ENCODE measurements around the gene PLAC9. TPM values are rescaled to one million over a fixed set of nuclear protein-coding genes. Genes with fewer than 3 reads are reported as not detected.

PLAC9 gene
- total RNA-seq, 2 experiments from 2014 or later = not detected

DNA sequence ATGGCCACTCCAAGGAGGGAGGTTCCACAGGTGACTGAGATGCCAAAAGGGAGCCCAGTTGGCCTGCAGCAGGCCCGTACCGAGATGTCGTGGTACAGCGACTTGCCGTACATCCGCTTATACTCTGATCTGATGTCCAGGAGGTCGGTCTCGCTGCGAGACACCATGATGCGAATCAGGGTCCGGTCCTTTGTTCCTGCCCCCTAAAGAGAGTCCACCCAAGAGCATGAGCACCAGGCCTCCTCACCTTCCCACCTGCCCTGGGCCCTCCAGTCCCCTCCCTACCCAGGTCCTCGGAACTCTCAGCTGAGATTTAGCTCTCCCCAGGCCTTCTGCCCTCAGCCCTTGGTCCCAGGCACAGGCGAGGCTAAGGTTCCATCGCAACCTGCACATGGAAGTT lies 25.0 kb downstream of the PLAC9 start:
- H3K4me3 Mint-ChIP-seq = no peak overlapping the region
- CTCF ChIA-PET = no interaction called here
- H3K36me3 Mint-ChIP-seq (ENCODE audit: low read depth) = peaks cover 94% of the 10 kb centered on the region
- DNase-seq = no peak
- POLR2A ChIA-PET = interaction anchor here (1.0 to 1.1 kb wide), 2 partner anchors 13 to 37 kb away, joined by 3 read pairs; no protein-coding TSS in a partner anchor
- H3K4me1 Mint-ChIP-seq = peaks cover 3% of the 10 kb centered on the region
- no peaks in the 10 kb centered on the region for H3K27me3 Mint-ChIP-seq
- H3K27ac Mint-ChIP-seq = no peak overlapping the region
- no peaks in the 10 kb centered on the region for H3K9me3 Mint-ChIP-seq

DNA sequence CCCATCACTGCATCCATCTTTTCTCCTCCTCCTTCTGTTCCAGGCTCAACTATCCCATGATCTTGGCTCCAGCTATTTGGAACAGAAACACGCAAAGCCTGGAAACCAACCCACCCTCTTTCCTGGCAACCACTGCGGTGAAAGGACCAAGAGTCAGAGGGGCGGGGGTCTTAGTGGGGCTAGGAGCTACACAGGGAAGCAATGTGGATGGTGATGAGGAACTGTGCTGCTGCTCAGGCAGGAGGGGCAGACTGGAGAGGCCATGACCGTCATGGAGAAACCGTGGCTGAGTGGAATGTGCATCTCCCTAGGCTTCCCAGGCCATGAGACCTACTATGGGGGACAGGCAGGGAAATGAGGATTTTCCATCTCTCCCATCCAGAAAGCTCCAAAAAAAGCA lies 25.6 kb downstream of the PLAC9 start:
- peaks cover 3% of the 10 kb centered on the region for H3K4me1 Mint-ChIP-seq
- H3K27ac Mint-ChIP-seq = no peak overlapping the region
- H3K36me3 Mint-ChIP-seq (ENCODE audit: low read depth) = peaks cover 96% of the 10 kb centered on the region
- no peaks in the 10 kb centered on the region for H3K27me3 Mint-ChIP-seq
- no peak overlapping the region for H3K4me3 Mint-ChIP-seq
- ChIA-PET CTCF (no interaction called here), POLR2A (interaction anchor here (1.1 kb wide), 2 partner anchors 14 to 44 kb away, joined by 3 read pairs; no protein-coding TSS in a partner anchor)
- DNase-seq = no peak
- H3K9me3 Mint-ChIP-seq = no peaks in the 10 kb centered on the region

DNA sequence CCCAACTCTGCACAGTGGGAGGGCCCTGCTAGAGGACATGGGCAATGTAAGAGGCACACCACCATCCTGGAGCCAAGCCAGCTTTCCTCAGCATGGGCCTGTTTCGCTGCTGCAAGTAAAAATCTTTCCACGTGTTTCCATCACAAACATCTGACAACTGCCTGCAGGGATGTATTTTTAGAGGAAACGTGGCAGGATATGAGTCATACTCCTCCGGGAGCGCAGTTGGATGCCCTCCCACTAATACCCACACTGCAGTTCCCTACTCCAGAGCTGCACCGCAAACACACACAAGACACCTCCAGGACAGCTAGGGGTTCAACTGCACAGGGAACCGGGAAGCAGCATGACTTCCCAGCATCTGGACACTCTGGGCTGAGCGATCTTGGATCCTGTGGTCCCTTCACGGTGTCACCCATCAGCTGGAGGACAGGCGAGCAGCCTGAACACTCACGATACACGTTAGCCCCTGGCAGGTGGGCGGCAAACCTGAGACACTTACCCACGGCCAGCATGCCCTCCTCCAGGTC lies 26.1 kb downstream of the PLAC9 start:
- H3K9me3 Mint-ChIP-seq = no peaks in the 10 kb centered on the region
- ChIA-PET CTCF (no interaction called here), POLR2A (interaction anchor here (1.1 kb wide), 1 partner anchor 44 kb away, joined by 3 read pairs; no protein-coding TSS in a partner anchor)
- no peak for DNase-seq
- H3K27me3 Mint-ChIP-seq = no peaks in the 10 kb centered on the region
- H3K27ac Mint-ChIP-seq = peak overlapping the region; percentile 10
- no peak overlapping the region for H3K4me3 Mint-ChIP-seq
- H3K4me1 Mint-ChIP-seq = peaks cover 3% of the 10 kb centered on the region
- H3K36me3 Mint-ChIP-seq (ENCODE audit: low read depth) = peaks cover 96% of the 10 kb centered on the region

DNA sequence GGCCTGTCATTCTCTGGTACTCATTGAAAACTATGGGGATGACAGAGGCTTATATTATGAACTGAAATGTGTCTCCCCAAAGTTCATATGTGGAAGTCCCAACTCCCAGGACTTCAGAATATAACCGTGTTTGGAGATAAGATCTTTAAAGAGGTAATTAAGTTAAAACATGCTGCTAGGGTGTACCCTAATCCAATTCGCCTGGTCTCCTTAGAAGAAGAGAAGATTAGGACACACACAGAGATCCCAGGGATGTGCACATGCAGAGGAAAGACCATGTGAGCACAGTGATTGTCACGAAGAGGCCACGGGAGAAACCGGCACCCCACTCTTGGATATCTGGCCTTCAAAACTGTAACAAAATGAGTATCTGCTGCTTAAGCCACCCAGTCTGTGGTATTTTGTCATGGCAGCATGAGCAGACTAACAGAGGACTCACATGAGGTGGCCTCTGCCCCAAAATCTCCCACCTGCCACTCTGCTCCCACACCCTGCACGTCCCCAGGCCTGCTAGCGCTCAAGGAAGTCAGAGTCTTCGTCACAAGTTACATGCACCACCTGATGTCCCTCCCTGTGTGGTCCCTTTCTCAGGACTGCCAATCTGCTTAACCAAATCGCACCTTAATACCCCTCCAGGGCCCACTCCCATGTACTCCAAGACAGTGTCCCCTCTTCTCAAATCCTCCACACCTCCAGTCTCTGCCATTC lies 26.8 kb downstream of the PLAC9 start:
- no peak for DNase-seq
- Mint-ChIP-seq H3K9me3 (no peaks in the 10 kb centered on the region), H3K36me3 (ENCODE audit: low read depth) (peaks cover 96% of the 10 kb centered on the region), H3K4me3 (no peak overlapping the region), H3K4me1 (peaks cover 3% of the 10 kb centered on the region), H3K27ac (peak overlapping the region; percentile 10), H3K27me3 (no peaks in the 10 kb centered on the region)
- ChIA-PET POLR2A (interaction anchor here (1.1 kb wide), 1 partner anchor 43 kb away, joined by 3 read pairs; no protein-coding TSS in a partner anchor), CTCF (interaction anchor here (1.8 to 2.8 kb wide), 2 partner anchors 44 to 63 kb away, joined by 5 to 11 read pairs; no protein-coding TSS in a partner anchor)

DNA sequence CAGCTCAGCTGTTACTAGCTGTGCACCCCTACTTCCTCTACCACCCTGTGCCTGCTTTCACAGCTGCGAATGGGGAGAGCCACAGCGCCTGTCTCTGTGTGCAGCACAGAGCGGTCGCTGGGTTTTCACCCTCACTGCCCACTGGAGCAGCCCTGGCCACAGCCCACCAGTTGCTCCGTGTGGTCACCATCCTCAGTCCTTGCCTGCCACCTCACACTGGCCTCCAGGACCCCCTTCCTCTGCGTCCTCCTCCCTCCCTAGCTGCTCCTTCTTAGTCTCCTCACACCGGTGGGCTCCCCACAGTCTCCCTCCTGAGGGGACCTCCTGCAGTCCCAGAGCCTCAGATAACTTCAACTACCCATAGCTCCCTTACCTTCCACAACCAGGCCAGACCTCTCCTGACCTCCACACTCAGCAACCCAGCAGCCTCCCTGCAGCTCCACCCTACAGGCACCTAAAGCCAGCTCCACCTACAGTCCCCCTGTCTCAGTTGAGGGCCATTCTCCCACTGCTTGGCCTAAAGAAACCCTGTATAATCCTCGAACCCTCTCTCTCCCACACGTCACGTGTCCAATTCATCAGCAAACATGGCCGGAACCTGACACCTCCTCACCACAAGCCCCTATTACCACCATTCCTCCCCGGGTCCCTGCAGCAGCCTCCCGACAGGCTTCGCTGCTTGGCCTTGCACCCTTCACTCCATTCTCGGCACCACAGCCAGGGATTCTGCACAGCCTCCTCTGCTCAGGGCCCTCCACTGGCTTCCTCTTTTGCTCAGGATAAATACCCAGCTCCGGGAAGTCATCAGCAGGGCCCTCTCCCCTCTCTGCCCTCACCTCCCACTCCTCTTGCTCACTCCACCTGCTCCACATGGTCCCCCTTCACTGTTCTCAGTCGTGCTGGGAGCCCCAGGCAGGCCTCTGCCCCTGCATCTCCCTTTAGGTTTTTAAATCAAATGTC lies 28.1 kb downstream of the PLAC9 start:
- no peaks in the 10 kb centered on the region for H3K9me3 Mint-ChIP-seq
- DNase-seq = no peak
- no peaks in the 10 kb centered on the region for H3K27me3 Mint-ChIP-seq
- CTCF ChIA-PET = interaction anchor here (0.6 to 2.8 kb wide), 4 partner anchors 17 to 62 kb away, joined by 5 to 11 read pairs (median 7); no protein-coding TSS in a partner anchor
- H3K4me3 Mint-ChIP-seq = no peak overlapping the region
- POLR2A ChIA-PET = interaction anchor here (0.9 kb wide), 1 partner anchor 10 kb away, joined by 5 read pairs; no protein-coding TSS in a partner anchor
- H3K4me1 Mint-ChIP-seq = peaks cover 3% of the 10 kb centered on the region
- H3K36me3 Mint-ChIP-seq (ENCODE audit: low read depth) = peaks cover 87% of the 10 kb centered on the region
- H3K27ac Mint-ChIP-seq = peak overlapping the region; percentile 6

DNA sequence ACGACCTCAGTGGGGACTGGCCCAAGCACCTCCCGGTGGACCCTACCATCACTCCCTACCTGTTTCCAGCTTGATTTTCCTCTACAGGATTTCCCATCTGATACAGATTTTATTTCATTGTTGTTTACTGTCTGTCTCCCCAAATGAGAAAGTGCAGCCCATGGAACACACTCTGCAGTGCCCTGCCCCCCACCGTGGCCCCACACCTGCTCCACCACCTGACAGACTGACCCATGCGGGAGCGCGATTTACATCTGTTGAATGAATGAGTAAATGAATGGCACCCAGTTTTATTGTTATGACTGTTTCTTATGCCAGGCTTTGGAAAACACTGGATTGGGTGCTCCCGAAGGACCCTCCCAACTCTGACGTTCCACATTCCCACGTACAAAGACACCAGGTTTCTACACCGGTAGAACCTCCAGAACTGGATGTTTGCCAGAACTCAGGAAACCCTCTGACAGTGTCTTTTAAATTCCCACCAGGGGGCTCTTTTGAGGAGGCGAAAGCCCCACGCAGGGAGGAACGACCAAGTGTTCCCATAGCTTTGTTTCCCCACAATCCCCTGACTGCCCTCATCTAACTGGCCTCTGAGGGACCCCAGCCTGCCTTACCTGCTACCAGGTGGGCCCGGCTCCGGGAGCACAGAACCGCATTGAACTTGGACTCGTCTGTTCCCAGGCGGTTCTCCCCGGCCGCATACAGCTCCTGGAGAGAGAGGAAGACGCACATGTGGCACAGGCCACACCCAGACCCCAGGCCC lies 29.0 kb downstream of the PLAC9 start:
- ChIA-PET CTCF (interaction anchor here (0.6 to 2.8 kb wide), 6 partner anchors 11 to 61 kb away, joined by 3 to 11 read pairs (median 5); no protein-coding TSS in a partner anchor), POLR2A (interaction anchor here (1.4 kb wide), 1 partner anchor 17 kb away, joined by 4 read pairs; no protein-coding TSS in a partner anchor)
- no peaks in the 10 kb centered on the region for H3K9me3 Mint-ChIP-seq
- peaks cover 8% of the 10 kb centered on the region for H3K4me1 Mint-ChIP-seq
- no peak for DNase-seq
- no peak overlapping the region for H3K4me3 Mint-ChIP-seq
- peaks cover 85% of the 10 kb centered on the region for H3K36me3 Mint-ChIP-seq (ENCODE audit: low read depth)
- no peaks in the 10 kb centered on the region for H3K27me3 Mint-ChIP-seq
- no peak overlapping the region for H3K27ac Mint-ChIP-seq

DNA sequence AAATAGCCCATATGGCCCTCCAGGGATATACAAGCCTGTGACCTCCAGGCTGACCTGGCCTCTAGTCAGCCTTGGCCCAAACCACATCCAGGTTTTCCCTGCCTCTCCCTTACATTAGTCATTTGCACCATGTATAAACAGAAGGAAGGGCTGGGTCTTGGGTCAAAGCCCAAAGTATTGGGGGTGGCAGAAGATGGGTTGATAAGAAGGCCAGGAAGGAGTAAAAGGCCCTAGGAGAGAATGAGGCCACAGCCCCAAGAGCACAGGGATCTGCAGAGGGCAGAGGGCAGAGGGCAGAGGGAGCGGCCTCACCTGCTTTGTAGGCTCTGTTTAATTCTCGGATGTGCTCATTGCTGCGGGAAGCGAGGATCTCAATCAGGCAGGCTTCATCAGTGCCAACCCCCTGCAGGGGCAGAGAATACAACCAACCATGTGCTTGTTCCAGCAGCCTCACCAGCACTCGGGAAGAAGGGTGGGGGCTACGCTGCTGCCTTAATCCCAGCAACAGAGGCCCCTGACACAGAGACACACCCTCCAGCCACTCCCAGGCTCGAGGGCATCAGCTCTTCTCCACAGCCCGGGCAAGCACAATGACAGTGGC lies 31.3 kb downstream of the PLAC9 start:
- Mint-ChIP-seq H3K36me3 (ENCODE audit: low read depth) (peaks cover 62% of the 10 kb centered on the region), H3K4me3 (no peak overlapping the region)

DNA sequence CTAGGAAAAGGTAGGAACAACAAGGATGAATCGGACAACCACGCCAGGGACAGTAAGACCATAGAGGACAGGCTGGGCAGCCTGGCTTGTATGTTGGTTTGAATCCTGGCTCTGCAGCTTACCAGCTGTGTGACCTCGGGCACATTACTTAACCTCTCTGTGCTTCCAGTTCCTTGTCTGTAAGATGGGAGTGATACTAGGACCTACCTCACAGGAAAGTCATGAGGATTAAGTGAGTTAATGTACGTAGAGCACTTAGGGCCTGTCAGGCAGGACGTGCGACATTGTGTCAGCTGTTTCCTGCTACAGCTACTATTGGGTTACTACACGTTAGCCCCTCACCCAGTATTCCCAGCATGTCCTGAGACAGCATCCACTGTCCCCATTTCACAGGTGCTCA lies 32.1 kb downstream of the PLAC9 start:
- Mint-ChIP-seq H3K9me3 (no peaks in the 10 kb centered on the region), H3K27ac (no peak overlapping the region), H3K4me3 (no peak overlapping the region), H3K4me1 (peaks cover 6% of the 10 kb centered on the region), H3K27me3 (no peaks in the 10 kb centered on the region), H3K36me3 (ENCODE audit: low read depth) (peaks cover 57% of the 10 kb centered on the region)
- ChIA-PET CTCF (no interaction called here), POLR2A (interaction anchor here (0.6 kb wide), 1 partner anchor 38 kb away, joined by 3 read pairs; no protein-coding TSS in a partner anchor)
- DNase-seq = no peak

More for the DNA sequence above, 31.3 kb downstream of the PLAC9 start:
- Mint-ChIP-seq H3K9me3 (no peaks in the 10 kb centered on the region), H3K27me3 (no peaks in the 10 kb centered on the region), H3K4me1 (peaks cover 8% of the 10 kb centered on the region), H3K27ac (no peak overlapping the region)
- CTCF ChIA-PET = no interaction called here
- POLR2A ChIA-PET = interaction anchor here (0.6 kb wide), 1 partner anchor 39 kb away, joined by 3 read pairs; no protein-coding TSS in a partner anchor
- no peak for DNase-seq

DNA sequence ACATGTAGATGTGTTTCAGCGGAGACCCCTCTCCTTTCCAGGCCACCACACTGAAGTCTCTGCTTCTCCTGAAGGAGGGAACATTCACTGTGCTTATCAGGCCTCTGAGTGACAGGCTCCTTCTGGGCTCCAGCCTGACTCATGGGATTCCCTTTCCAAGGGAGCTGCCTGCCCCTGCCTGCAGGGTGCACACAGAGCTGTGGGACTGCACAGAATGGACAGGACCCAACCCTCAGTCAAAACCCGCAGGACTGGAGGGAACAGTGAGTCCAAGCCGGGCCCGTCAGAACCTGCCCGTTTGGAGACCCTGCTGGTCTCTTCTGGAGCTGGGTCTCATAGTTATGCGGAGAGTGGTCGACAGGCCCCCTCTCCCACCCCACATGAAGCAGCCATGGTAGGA lies 32.6 kb downstream of the PLAC9 start:
- ChIA-PET POLR2A (no interaction called here), CTCF (no interaction called here)
- Mint-ChIP-seq H3K27me3 (no peaks in the 10 kb centered on the region), H3K36me3 (ENCODE audit: low read depth) (peaks cover 56% of the 10 kb centered on the region), H3K4me3 (no peak overlapping the region), H3K27ac (no peak overlapping the region), H3K4me1 (peaks cover 4% of the 10 kb centered on the region), H3K9me3 (no peaks in the 10 kb centered on the region)
- DNase-seq = no peak

DNA sequence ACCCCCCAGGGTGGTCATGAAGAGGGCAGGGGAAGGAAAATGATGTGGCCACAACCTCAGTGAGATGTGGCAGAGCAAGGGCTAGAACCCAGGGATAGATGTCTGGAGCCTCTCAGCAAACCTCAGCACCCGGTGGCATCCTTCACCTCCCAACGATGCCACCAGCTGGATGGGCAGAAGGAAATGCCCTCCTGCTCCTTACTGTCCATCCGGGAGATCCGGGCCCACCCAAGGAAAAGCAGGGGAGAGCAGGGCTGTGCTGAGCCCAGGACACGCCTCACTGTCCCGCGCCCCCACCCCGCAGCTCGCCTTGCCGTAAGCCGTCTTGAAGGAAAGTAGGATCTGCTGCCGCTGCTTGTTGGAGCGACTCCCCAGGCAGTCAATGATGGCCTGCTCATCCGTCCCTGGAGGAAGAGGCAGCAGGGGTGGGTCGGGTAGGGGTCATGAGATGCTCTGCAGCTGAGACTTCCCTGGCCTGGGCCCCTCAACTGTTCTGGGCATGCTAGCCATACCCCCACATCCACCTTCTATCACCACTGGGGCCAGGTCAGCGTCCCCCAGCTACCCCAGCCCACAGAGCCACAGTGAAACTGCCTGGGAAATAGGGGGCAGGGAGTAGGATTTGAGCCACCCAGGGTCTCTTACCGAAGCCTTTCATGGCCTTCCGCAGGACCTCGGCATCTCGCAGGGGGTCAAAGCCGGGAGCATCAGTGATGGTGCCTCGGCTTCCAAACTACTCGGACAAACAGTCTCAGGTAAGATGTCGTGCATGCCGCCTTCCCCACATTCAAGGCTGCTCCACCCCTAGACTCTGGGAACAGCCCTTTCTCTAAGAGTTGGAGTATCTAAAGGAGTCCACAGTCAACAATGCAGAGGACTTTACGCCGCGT lies 34.3 kb downstream of the PLAC9 start:
- ChIA-PET CTCF (interaction anchor here (1.2 to 1.5 kb wide), 2 partner anchors 23 to 56 kb away, joined by 3 to 4 read pairs; no protein-coding TSS in a partner anchor), POLR2A (no interaction called here)
- no peak overlapping the region for H3K27ac Mint-ChIP-seq
- H3K4me3 Mint-ChIP-seq = no peak overlapping the region
- H3K4me1 Mint-ChIP-seq = peaks cover 4% of the 10 kb centered on the region
- DNase-seq = no peak
- no peaks in the 10 kb centered on the region for H3K27me3 Mint-ChIP-seq
- H3K36me3 Mint-ChIP-seq (ENCODE audit: low read depth) = peaks cover 40% of the 10 kb centered on the region
- H3K9me3 Mint-ChIP-seq = no peaks in the 10 kb centered on the region

DNA sequence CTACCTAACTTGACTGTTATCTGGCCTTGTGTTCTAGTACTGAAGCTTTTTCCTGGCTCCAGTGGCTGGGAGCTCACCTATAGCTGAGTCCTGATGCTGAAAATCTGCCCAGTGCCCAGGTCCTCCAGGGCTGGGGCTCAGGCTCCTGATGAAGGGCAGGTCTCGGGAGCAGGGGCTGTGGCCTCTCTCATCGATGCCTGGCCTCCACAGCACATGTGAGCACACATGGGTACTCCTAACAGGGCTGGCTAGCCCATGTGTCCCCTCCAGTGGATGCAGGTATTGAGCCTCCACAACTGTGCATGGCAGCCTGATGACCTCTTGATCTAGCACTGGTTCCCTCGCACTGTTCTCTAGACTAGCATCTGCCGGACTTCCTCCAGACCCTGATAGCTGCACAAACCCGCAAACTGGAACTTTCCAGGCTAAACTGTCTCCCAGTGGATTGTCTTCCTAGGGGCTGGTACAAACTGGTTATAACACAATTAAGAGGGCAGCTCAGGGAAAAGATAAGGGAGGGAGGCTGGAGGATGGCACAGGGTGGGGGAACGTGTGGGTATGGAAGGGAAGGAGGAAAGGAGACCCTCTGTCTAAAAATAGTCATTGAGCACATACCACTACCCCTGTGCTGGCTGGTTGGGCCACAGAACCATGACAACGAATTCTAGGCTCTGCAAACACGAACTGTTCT lies 35.1 kb downstream of the PLAC9 start:
- Mint-ChIP-seq H3K4me1 (peaks cover 4% of the 10 kb centered on the region), H3K36me3 (ENCODE audit: low read depth) (peaks cover 32% of the 10 kb centered on the region), H3K4me3 (no peak overlapping the region), H3K27ac (no peak overlapping the region), H3K9me3 (no peaks in the 10 kb centered on the region), H3K27me3 (no peaks in the 10 kb centered on the region)
- CTCF ChIA-PET = interaction anchor here (1.2 to 1.5 kb wide), 2 partner anchors 24 to 55 kb away, joined by 3 to 4 read pairs; no protein-coding TSS in a partner anchor
- POLR2A ChIA-PET = interaction anchor here (0.9 kb wide), 1 partner anchor 17 kb away, joined by 3 read pairs; no protein-coding TSS in a partner anchor
- no peak for DNase-seq
